WERI-Rb-1 (cell line): Measurements from ENCODE around the gene ZBTB24.

Source experiments
- DNase-seq: peaks from one replicate; pipeline ENCODE4 v3.0.0-alpha.2; 2020
- H3K27ac ChIP-seq: fragments of 250-450 bp; sonication (Bioruptor Pico); 2 replicates; pipeline ENCODE4 v1.5.1; 2020; ENCODE audit warnings: mild to moderate bottlenecking, moderate library complexity
- H3K27me3 ChIP-seq: fragments of 250-450 bp; sonication (Bioruptor Pico); 2 replicates; pipeline ENCODE4 v1.5.1; 2021; ENCODE audit warnings: mild to moderate bottlenecking, low read depth, moderate library complexity; ENCODE audit not compliant: insufficient read depth, severe bottlenecking
- H3K36me3 ChIP-seq: fragments of 250-450 bp; sonication (Bioruptor Pico); 2 replicates; pipeline ENCODE4 v1.5.1; 2020; ENCODE audit warnings: mild to moderate bottlenecking, moderate library complexity
- H3K4me3 ChIP-seq: 2 replicates; pipeline ENCODE4 v1.5.1; 2011; ENCODE audit warnings: low read depth, mild to moderate bottlenecking, control low read depth, low read length
- H3K9me3 ChIP-seq: fragments of 250-450 bp; sonication (Bioruptor Pico); 2 replicates; pipeline ENCODE4 v1.5.1; 2021; ENCODE audit warnings: mild to moderate bottlenecking, moderate library complexity; ENCODE audit not compliant: severe bottlenecking
- CTCF ChIP-seq: IDR thresholded peaks from 2 replicates; pipeline ENCODE4 v1.5.1; 2011; ENCODE audit warnings: low read depth, mild to moderate bottlenecking, control low read depth, inconsistent platforms, low read length

Gene ZBTB24

GRCh38 chr6:109454496-109455436 is 28.3 kb downstream of the ZBTB24 start:
- Histone ChIP-seq H3K4me3 (peak overlapping the region; percentile 90), H3K27me3 (no peaks in the 10 kb centered on the region), H3K36me3 (no peaks in the 10 kb centered on the region), H3K9me3 (no peaks in the 10 kb centered on the region), H3K27ac (peak overlapping the region; percentile 42)
- no peak for TF ChIP-seq CTCF
- peak; percentile 29 for DNase-seq

DNA sequence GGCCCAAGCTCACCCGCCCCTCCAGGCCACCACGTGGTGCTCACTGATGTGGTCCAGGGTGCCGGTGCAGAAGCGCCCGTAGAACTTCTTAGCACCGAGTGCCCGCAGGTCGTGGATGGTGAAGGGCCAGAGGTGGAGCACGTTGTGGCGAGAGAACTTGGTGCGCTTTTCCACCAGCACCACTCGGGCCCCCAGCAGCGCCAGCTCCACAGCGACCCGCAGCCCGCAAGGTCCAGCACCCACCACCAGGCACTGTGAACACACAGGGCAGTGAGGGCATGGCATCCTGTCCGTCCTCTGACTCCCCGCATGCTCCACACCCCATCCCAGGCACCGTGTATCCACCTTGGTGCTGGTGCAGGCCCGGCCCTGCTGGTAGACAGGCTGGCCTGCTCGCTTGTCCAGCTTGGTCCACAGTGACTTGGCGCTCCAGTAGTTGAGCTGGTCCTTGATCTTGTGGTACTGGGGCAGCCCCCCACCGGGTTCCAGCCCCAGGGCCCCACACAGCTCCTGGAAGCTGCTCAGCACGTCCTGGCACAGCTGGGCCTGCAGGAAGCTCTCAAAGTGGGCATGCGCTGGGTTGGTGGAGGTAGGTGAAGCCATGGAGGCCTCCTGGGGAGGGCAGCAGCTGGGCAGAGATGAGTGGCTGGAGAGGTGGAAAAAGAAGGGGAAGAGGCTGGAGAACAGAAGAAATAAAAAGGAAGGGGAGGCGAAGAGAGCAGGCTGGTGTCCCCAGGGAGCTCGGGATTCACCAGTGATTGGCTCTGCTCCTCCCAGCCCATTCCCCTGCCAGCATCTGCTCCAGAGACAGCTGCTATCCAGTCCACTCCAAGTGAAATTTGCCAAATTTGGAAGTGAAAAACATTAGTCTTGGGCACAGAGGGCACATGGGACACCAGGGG is 29.2 kb downstream of the ZBTB24 start:
- no peak for DNase-seq
- TF ChIP-seq CTCF = no peak
- Histone ChIP-seq H3K27me3 (no peaks in the 10 kb centered on the region), H3K36me3 (no peaks in the 10 kb centered on the region), H3K27ac (no peak overlapping the region), H3K4me3 (no peak overlapping the region), H3K9me3 (no peaks in the 10 kb centered on the region)

- no peak for TF ChIP-seq CTCF
- Histone ChIP-seq H3K27me3 (no peaks in the 10 kb centered on the region), H3K36me3 (no peaks in the 10 kb centered on the region), H3K4me3 (no peak overlapping the region), H3K27ac (no peak overlapping the region), H3K9me3 (no peaks in the 10 kb centered on the region)
- DNase-seq = no peak
Observed at GRCh38 chr6:109453156-109453555, 29.9 kb downstream of the ZBTB24 start.

GRCh38 chr6:109452181-109452580 is 30.8 kb downstream of the ZBTB24 start:
- Histone ChIP-seq H3K36me3 (no peaks in the 10 kb centered on the region), H3K27me3 (no peaks in the 10 kb centered on the region), H3K9me3 (no peaks in the 10 kb centered on the region), H3K27ac (no peak overlapping the region), H3K4me3 (no peak overlapping the region)
- TF ChIP-seq CTCF = no peak
- no peak for DNase-seq

GRCh38 chr6:109451376-109451775 is 31.6 kb downstream of the ZBTB24 start:
- Histone ChIP-seq H3K27me3 (no peaks in the 10 kb centered on the region), H3K36me3 (no peaks in the 10 kb centered on the region), H3K27ac (no peak overlapping the region), H3K9me3 (no peaks in the 10 kb centered on the region), H3K4me3 (no peak overlapping the region)
- no peak for DNase-seq
- TF ChIP-seq CTCF = no peak
